Dermis microvascular lymphatic vessel endothelial cell (primary cell): ENCODE results near the gene CDYL2. TPM values are rescaled to one million over a fixed set of nuclear protein-coding genes. Genes with fewer than 3 reads are reported as not detected.
A peak's percentile ranks its signal among the peaks of the same experiment; 100 is the strongest.

Experiments
- DNase-seq, 2 donors: peaks; one replicate each; pipeline versions ENCODE4 v3.0.0 to v3.0.0-alpha.2; 2010; ENCODE audit warnings: low read depth in 2 of 2
- total RNA-seq: library from RNA; depleted of rRNA; stranded (reverse); fragments of >200 nt; gene quantifications from 2 replicates; pipeline ENCODE4 v1.2.1, GENCODE V29; 2014

CDYL2 gene
- total RNA-seq, 1 donor from 2014 or later: 19.8 TPM

DNA sequence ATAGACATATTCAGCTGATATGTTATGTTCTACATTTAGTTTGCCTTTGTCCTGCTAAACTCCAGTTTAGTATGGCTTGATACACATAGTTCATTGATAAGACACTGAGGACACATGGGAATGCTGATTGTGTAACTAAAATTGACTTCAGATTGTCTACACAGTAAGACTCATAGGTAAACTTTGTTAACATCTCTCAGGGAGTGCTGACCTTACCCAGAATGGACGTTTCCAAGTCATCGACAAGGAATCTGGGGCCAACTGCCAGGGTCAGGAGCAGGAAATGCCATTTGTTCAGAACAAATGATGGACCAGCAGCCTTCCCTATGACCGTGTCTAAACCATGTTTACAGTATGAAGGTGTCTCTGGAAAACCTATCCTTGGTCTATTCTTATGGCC is 204.9 kb downstream of the CDYL2 start:
- DNase-seq: peak in 1 of 2 donors; percentile 39

DNA sequence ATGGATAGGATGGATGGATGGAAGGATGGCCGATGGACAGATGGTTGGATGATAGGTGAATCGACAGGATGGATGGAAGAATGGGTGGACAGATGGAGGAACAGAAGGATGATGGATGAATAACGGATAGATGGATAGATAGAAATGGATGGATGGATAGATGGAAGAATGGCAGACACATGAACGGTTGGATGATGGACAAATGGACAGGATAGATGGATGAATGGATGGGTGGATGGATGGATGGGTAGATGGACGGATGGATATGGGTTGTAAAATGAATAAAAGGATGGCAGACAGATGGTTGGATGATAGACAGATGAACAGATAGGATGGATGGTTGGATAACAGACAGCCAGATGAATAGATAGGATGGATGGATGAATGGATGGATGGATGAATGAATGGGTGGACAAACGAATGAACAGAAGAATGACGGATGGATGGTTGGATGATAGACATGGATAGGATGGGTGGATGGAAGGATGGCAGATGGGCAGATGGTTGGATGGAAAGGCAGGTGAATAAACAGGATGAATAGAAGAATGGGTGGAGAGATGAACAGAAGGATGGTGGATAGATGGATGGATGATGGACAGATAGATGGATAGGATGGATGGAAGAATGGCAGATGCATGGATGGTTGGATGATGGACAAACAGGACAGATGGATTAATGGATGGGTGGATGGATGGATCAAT is 207.7 kb downstream of the CDYL2 start:
- no peak for DNase-seq

DNA sequence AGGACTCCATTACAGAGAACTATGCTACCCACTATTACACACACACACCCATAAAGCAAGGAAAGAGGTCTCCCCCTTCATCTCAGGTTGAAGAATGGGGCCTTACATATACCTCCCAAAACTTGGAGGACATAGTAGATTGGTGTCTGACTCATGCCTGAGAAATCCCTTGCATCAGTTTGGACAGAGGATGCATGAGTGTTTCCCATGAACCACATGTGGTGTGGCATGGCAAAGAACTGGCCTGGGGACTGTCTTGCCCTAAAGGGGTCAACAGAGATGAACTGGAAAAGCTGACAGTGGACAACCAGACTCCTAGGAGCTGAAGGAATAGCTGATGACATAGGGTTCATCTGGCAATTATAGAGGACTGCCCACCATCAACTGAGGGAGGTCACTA is 209.6 kb downstream of the CDYL2 start:
- no peak for DNase-seq

DNA sequence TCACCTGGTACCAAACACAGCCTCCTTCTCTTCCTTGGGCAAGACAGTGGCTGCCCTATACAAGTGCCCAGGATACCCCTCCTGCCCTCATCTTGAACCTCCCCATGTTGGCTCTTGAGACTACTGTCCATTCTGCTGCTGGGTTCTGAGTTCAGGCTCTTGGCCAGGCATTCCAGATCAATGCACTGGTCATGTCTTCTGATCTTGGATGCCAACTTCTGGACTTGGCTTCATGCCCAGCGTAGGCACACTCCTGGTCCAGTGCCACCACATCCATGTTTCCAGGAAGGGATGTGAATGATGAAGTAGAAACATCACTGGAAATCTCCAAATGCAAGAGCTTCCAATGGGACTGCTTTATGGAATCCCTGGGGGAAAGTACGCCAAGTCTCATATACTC is 212.1 kb downstream of the CDYL2 start:
- DNase-seq: no peak

DNA sequence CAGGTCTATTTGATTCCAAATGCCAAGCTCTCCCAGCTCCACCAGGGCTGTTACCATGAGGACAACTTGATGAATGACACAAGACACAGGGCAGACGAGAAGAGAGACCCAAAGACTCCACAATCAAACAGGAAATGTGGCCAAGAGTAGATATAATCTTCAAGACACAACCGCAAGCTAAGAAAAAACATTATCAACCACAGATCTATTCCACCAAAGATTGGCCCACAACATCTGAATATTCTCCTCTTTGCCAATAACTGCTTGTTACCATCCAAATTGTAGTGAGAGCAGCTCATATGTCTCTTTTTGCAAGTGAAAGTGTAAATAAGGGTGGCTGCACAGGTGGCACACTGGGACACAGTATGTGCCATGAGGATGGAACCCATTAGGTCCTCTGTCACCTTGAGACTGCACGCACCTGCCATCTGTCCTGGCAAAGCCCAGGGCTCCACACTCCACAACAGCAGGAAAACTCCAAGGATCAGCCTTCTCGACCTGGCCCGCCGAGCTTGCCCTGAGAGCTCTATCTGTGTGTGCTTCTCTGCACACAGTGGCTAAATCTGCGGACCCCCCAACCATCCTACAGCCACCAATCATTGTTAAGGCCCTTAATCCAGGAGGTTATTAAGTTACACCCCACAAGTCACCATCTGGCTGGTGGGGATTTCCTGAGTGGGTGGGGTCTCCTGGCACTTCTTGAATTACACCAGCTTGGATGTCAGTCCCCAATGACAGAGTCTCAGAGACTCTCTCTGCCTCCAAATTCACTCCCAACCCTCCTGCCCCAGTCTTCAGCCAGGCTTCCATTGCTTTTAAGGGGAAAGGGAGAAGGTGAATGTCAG is 213.1 kb downstream of the CDYL2 start:
- DNase-seq: no peak

DNA sequence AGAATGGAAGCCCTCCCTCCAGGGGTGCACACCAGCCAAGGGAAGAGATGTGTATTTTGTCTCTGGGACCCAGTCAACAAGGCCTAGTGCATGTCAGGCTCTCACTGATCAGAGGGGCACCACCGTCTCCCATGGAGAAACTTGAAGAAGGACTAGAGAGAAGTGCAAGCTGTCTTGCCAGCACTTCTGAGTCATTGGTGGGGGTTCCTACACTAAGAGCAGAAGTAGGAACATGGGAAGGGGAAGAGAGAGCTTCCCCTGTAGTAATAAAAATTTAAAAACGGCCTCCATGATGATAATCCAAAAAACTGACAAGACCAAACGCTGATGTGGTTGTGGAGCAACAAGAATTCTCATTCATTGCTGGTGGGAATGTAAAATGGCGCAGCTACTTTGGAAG is 217.3 kb downstream of the CDYL2 start:
- DNase-seq: no peak

DNA sequence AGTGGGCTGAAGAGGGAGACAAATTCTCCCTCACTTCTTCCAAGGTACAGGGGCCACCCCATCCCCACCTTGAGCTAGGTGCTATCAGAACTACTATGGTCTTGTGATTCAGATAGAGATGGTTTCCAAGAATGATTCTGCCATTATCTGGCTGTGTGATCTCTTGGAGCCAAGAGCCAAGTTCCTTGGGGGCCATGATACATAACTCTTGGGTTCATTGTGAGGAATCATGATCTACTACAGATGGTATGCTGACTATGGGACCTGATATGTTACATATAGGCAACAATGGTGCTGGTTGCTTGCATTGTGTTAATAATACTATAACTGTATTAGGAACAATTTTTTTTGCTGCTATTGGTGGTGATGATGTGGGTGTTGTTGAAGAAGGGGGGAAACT is 217.9 kb downstream of the CDYL2 start:
- DNase-seq: no peak

DNA sequence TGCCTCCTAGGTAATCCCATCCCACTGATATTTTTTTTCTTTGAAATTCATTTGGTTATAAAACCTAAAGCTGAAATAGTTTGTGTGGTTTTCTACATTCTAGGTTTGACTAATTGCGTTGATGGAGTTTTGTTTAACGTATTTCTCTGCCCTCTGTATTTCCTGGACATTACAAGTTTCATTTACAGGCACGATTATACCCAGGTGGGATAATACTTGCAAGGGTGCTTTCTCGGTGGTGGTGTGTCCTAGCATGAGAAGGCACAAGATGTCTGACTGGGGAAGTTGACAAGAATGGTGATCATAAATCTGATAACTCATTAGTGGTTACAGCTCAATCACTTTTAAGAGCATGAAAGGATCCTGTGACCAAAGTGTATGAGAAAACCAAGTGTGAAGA is 218.6 kb downstream of the CDYL2 start:
- no peak for DNase-seq

DNA sequence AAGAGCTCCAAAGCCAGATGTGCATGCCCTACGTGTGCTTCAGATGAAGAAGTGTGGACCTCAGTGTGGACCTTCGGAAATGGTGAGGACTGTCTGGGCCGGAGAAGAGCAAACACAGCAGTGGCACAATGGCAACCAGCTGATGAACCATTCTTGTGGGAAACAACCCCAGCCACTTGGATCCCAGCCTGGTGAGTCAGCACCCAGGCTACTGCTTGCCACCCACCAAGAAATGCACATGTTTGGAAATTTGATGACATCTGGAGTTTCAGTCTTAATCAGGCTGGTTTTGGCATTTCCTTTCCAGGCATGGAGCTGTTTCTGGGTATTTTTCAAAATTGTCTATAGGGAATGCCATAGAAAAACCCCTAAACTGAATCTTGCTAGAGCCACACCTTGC is 220.9 kb downstream of the CDYL2 start:
- peak in 1 of 2 donors; percentile 59 for DNase-seq

DNA sequence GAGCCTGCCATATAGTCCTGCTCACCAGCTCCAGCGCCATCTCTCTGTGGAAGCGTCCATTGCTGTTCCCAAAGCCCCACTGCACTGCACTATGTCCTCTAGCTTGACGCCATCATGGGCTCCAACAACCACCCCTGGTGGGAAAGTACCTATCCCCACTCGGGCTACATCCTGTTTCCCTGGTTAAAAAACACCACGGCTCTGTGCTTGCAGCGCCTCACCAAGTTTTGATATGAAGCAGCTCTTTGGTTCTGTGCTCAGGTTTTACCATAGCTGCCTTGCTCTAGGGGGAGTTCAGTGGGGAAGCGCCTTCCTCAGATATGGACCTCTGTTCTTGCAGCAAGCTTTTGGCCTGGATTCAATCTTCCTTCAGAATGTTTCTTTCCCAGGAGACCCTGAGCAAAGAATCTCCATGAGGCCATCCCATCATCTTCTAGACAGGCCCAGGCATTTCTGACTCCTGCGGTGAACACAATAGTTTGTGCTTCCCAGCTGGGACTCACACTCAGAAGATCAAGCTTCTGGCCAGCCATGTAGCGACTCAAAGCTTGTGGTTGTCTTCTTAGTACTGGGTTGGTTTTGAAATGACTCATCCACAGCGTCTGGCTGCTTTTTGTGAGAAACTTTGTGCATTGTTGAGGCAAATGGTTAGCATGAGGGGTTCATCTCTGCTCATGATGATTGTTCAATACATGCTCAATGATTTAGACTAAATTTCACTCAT is 224.1 kb downstream of the CDYL2 start:
- DNase-seq: no peak

DNA sequence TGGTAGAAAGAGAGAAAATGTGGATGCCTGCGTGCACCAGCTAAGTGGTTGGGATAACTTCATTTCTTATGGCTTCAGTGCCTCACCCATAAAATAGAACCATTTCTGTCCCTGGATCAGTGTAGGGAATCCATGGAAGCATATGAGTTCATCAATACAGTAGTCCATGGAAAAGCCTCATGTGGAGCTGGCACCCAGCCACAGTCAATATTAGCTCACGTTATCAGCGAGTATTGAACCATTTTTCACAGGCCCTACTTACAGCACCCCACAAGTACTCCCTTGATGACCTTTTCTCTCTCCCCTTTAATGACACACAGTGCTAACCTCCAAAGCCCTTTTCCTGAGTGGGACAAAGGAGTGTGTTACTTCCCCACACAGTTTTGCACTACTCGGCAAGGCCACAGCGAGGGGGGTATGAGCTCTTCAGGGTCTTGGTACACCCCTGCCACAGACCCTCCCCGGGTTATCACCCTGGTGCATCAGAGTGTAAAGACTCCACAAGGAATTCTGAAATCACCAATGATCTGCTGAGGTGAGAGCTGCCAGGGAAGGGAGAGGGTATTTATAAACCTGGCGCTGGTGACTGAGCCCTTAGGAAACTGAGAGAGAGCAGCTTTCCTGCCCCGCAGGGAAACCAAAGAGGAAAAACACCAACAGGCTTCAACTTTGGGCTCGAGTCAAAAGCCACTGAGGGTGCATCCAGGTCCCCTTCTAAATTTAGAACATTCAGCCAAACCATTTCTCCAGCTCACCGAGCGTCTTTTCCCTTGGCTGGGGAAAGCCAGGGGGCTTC is 226.7 kb downstream of the CDYL2 start:
- DNase-seq: no peak

DNA sequence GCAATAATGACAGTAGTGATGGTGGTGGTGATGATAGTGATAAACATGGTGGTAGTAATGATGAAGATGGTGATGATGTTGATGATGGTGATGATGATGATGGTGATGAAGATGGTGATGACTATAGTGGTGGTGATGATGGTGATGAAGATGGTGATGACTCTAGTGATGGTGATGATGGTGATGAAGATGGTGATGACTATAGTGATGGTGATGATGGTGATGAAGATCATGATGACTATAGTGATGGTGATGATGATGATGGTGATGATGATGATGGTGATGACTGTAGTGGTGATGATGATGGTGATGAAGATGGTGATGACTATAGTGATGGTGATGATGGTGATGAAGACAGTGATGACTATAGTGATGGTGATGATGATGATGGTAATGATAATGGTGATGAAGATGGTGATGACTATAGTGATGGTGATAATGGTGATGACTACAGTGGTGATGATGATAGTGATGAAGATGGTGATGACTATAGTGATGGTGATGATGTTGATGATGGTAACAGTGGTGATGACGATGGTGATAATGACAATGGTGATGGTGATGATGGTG is 228.0 kb downstream of the CDYL2 start:
- DNase-seq: no peak

DNA sequence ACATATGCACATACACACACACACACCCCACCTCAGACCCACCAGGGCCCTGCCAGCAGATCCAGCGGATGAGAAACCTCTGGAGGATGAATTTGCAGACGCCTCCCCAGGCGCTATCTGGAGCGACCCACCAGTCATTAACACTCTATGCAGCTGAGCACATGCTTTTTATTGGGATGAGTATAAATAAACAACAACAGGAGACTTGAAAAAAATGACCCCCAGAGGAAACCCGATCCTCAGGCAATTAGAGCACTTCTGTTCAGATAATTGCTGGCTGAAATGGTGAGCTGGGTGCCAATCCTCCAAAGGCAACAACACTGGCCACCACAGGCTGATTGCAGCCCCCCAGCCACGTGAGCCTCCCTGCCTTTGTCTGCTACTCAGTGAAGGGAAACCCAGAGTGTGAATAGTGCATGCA is 230.7 kb downstream of the CDYL2 start:
- DNase-seq: no peak

DNA sequence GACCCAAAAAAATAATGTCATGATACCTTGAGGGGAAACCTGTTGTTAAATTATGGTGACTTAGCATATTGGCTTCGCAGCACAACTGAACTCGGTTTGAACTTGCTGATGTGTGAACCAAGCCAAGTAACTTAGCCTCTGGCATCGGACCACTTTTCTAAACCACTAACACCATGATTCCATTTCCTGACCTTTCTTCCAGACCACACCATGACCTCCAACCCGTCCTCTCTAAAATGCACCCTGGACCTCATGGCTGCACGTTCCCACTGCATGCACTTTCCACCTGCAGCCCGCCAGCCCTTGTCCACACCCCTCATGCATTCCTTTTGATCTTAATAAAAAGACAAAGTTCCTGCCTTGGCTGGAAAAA is 234.3 kb downstream of the CDYL2 start:
- peak; percentile 7 to 18 for DNase-seq

DNA sequence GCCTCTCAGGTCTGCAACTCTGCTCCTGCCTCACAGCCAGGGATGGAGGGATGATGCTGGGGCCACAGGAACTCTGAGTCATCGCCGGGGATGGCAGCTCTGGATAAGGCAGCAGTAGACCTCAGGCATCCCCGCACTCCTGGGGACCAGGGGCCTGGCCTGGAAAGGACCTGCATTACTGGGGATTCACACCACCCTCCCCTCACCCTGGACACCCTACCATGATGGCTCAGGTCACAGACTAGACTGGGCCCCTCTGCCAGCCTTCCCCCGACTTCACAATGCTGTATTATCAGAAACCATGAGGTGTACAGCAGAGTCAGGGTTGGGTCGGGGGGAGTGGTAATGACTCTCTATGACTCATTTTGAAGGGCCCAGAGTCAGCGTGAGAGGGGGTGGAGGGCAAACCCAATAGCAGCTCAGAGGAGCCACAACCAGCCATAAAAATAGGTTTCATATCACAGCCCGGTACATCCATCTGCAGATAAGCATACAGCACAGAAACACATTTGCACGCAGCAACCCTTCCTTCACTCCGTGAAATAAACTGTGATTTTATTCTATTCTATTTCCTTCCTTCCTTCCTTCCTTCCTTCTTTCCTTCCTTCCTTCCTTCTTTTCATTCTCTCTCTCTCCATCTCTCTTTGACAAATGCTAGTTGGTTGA is 234.8 kb downstream of the CDYL2 start:
- peak in 1 of 2 donors; percentile 12 for DNase-seq

DNA sequence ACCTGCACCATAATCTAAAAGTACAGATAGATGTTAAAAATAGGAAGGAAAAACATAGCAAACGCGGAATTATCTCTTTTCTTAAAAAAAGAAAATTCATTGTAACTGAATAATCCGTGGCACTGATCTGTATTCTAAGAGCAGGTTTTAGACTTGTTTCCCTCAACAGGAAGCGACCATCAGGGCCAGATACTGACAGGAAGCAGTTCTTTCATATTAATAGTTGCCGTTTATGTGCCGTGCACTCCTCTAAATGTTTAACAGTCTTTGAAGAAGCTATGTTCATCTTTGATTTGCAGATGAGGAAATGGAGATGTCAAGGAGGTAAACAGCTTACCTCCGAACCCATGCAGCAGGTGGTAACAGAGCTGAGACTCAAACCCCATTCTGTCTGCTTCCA is 240.0 kb downstream of the CDYL2 start:
- no peak for DNase-seq

DNA sequence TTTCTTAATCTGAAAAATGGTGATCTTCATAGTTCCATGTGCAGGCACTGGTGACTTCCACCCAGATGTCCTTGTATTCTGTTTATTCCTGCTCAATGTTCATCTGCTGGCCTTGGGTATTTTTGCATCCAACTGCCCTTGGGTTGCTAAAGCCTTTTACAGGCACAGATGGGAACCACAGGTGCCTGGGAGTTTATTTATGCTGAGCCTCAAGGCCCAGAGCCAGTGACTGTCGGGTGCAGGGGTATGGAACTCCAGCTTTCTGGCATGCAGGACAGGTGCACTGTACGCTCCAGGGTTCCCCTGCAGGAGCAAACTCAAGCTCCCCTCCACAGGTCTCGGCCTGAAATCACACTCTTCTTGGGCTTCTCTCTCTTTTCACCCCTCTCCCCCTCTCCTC is 241.3 kb downstream of the CDYL2 start:
- no peak for DNase-seq

DNA sequence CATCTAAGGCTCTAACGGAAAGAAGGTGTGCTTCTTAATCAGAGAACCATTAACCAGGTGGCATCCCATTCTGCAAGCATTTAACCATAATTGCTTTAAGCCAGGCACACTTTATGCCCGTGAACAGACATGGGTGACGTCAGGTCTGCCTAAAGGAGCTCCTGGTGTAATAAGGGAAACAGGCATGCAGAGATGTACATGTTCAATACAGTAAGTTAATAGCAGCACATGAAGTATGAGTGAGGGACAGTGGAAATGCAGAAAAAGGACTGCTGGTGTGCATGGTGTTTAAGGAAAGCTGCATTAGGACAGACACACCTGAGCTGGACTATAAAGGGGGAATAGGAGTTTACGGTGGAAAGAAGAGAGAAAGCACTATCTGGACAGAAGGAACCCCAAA is 245.0 kb downstream of the CDYL2 start:
- no peak for DNase-seq

DNA sequence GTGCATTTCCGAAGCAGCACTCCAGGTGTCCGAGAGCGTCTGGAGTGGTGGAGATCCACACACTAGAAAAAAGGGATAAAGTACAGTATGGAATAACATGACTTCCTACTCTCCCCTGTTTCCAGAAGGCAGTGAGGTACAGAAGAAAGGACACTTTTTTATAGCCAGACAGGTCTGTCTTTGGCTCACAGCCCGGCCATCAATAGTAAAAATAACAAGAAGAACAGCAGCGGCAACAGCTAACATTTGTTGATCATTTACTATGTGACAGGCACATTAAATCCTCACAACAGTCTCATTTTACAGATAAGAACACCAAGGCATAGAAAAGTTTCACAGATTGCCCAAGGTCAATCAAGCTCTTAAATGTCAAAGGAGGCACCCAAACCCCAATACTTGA is 247.4 kb downstream of the CDYL2 start:
- no peak for DNase-seq

DNA sequence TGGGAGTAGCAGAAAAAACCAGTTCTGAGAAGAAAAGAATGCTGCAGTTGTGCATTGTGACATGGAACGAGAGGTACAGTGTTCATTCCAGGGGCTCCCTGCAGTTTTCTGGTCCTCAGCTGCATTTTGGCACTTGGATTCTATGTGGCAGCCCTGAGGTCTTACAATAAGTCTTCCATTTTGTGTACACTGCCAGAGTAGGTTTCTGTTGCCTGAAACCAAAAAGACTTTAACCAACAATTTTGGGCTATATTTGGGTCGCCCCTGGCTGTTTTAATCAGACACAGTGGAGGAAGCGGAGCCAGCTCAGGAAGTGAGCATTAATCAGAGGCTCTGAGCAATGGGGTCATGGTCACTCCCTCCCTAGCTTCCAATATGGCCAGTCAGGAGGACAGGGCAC is 247.9 kb downstream of the CDYL2 start:
- DNase-seq: no peak

DNA sequence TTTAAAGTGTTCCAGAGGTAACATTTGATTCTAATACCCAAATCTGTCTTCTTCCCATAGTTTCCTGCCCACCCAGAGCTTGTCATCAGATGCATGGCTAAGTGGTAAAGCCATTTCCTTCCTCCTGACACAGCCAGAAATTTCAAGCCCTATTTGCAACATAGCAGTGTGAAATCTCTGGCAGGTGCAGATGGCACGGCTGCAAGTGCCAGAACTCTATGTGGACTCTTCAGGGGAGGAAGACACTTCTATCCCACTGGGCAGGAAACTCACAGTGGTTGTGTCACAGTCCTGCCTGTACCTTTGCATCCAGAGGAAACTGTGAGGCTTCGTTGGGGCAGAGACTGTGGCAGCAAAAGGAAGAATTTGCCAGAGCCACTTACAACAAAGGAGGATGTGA is 250.4 kb downstream of the CDYL2 start:
- no peak for DNase-seq
